Keratinocyte (primary cell): ENCODE data around the gene RPS23. TPM values are rescaled to one million over a fixed set of nuclear protein-coding genes. Genes with fewer than 3 reads are reported as not detected.

Source experiments
- DNase-seq: peaks from one replicate; pipeline ENCODE4 v3.0.0-alpha.2; 2011; ENCODE audit warnings: low read depth, missing footprints, low spot score
- FAIRE-seq: peaks from 2 replicates; lab custom pipeline; 2011; peaks lifted over from hg19 to GRCh38; lab: Jason Lieb, UNC
- H2AFZ ChIP-seq: 2 replicates; pipeline ENCODE4 v1.6.0; 2012; ENCODE audit warnings: low read length, control low read depth, inconsistent platforms; ENCODE audit not compliant: control insufficient read depth
- H3K27ac ChIP-seq: 2 replicates; pipeline ENCODE4 v1.5.1; 2011; ENCODE audit warnings: low read length; ENCODE audit not compliant: control insufficient read depth, insufficient read depth
- H3K27me3 ChIP-seq: 3 replicates; pipeline ENCODE4 v1.6.0; 2011; ENCODE audit warnings: low read length; ENCODE audit not compliant: control insufficient read depth, insufficient read depth; ENCODE audit errors: extremely low read depth
- H3K36me3 ChIP-seq, 2 experiments: 2 replicates in 1 of 2; 3 replicates in 1 of 2; pipeline ENCODE4 v1.5.1; 2011; ENCODE audit warnings: low read length in 2 of 2, mild to moderate bottlenecking in 1 of 2; ENCODE audit not compliant: control insufficient read depth in 2 of 2, insufficient read depth in 2 of 2; ENCODE audit errors: extremely low read depth in 1 of 2
- H3K4me1 ChIP-seq: 3 replicates; pipeline ENCODE4 v1.5.1; 2011; ENCODE audit warnings: low read length; ENCODE audit not compliant: control insufficient read depth, insufficient read depth; ENCODE audit errors: extremely low read depth
- H3K4me2 ChIP-seq: 3 replicates; pipeline ENCODE4 v1.6.0; 2011; ENCODE audit warnings: low read depth, low read length; ENCODE audit not compliant: control insufficient read depth, insufficient read depth; ENCODE audit errors: extremely low read depth
- H3K4me3 ChIP-seq, 3 experiments: fragments of 200-600 bp in 1 of 3; sonication (generic) in 1 of 3; 2 replicates in 2 of 3; 3 replicates in 1 of 3; pipeline ENCODE4 v1.5.1; 2011 to 2016; ENCODE audit warnings: low read length in 3 of 3, mild to moderate bottlenecking in 3 of 3, control low read depth in 2 of 3, inconsistent platforms in 1 of 3, low read depth in 1 of 3, mixed read lengths in 1 of 3, mixed run types in 1 of 3, moderate library complexity in 1 of 3; ENCODE audit not compliant: control insufficient read depth in 2 of 3, insufficient read depth in 2 of 3; ENCODE audit errors: extremely low read depth in 1 of 3
- H3K79me2 ChIP-seq: 2 replicates; pipeline ENCODE4 v1.6.0; 2012; ENCODE audit warnings: low read length; ENCODE audit not compliant: control insufficient read depth, insufficient read depth
- H3K9ac ChIP-seq: 3 replicates; pipeline ENCODE4 v1.6.0; 2011; ENCODE audit warnings: low read length; ENCODE audit not compliant: control insufficient read depth, insufficient read depth; ENCODE audit errors: extremely low read depth
- H3K9me1 ChIP-seq: 3 replicates; pipeline ENCODE4 v1.6.0; 2011; ENCODE audit warnings: low read length; ENCODE audit not compliant: control insufficient read depth, insufficient read depth; ENCODE audit errors: extremely low read depth
- H3K9me3 ChIP-seq: 2 replicates; pipeline ENCODE4 v1.5.1; 2012; ENCODE audit warnings: low read depth, low read length; ENCODE audit not compliant: control insufficient read depth
- H4K20me1 ChIP-seq: 3 replicates; pipeline ENCODE4 v1.6.0; 2011; ENCODE audit warnings: low read length; ENCODE audit not compliant: control insufficient read depth, insufficient read depth; ENCODE audit errors: extremely low read depth
- EZH2 ChIP-seq: IDR thresholded peaks from one replicate; pipeline ENCODE4 v1.6.1; 2012; ENCODE audit warnings: inconsistent platforms, mild to moderate bottlenecking, low read length, moderate library complexity
- dilution Hi-C: fragments of 300-500 bp; cut with MboI; formaldehyde crosslinking; loops from one replicate; pipeline ENCODE4 v1.7.0; 2020; ENCODE audit warnings: low sequenced_read_pairs; ENCODE audit not compliant: extremely low pct_ligation_motif_present
- polyA minus RNA-seq, 3 experiments: library from RNA; depleted of rRNA, polyadenylated mRNA; stranded (reverse); fragments of >200 nt; gene quantifications; 1 replicate in 1 of 3; 2 replicates in 1 of 3; 3 replicates in 1 of 3; pipeline ENCODE4 v1.2.3, GENCODE V29; 2011
- polyA plus RNA-seq, 5 experiments: library from polyadenylated mRNA; depleted of rRNA in 3 of 5; stranded (reverse) in 3 of 5; stranded (forward) in 1 of 5; unstranded in 1 of 5; fragments of >200 nt; gene quantifications; 1 replicate in 1 of 5; 2 replicates in 3 of 5; 3 replicates in 1 of 5; pipeline versions ENCODE4 v1.2.1 to v1.2.3, GENCODE V29; 2011 to 2012; ENCODE audit warnings: missing spikeins in 2 of 5, low read depth in 1 of 5, low replicate concordance in 1 of 5
- TF ChIP-seq, protein P1 (sequence below), 3 experiments: IDR thresholded peaks in 1 of 3; conservative IDR thresholded peaks in 1 of 3; optimal IDR thresholded peaks in 1 of 3; 2 replicates in 2 of 3; 3 replicates in 1 of 3; pipeline versions ENCODE3 to v1.5.1; 2011; ENCODE audit warnings: low read length in 3 of 3, mild to moderate bottlenecking in 3 of 3, moderate library complexity in 2 of 3, control low read depth in 1 of 3, inconsistent platforms in 1 of 3; ENCODE audit not compliant: insufficient read depth in 2 of 3; ENCODE audit errors: extremely low read depth in 1 of 3

The RPS23 gene
- polyA plus RNA-seq = 1,949 to 6,976 TPM (median 2,776 TPM) in 3 replicates
- 2,829 TPM for polyA plus RNA-seq (2011; ENCODE audit: low read depth)
- polyA plus RNA-seq (2011; cell fraction: cytosol; rRNA removed) = 7,285 and 7,308 TPM in 2 replicates
- polyA plus RNA-seq (2011; cell fraction: nucleus; rRNA removed) = 1,305 and 1,569 TPM in 2 replicates
- polyA plus RNA-seq (2012; ENCODE audit: low replicate concordance) = 3,805 and 6,023 TPM in 2 replicates
- polyA minus RNA-seq = 93.2 to 2,820 TPM (median 1,724 TPM) in 3 replicates
- polyA minus RNA-seq (2011; cell fraction: cytosol; rRNA and poly(A)+ RNA removed) = 996 TPM
- polyA minus RNA-seq (2011; cell fraction: nucleus; rRNA and poly(A)+ RNA removed) = 116 and 199 TPM in 2 replicates

DNA sequence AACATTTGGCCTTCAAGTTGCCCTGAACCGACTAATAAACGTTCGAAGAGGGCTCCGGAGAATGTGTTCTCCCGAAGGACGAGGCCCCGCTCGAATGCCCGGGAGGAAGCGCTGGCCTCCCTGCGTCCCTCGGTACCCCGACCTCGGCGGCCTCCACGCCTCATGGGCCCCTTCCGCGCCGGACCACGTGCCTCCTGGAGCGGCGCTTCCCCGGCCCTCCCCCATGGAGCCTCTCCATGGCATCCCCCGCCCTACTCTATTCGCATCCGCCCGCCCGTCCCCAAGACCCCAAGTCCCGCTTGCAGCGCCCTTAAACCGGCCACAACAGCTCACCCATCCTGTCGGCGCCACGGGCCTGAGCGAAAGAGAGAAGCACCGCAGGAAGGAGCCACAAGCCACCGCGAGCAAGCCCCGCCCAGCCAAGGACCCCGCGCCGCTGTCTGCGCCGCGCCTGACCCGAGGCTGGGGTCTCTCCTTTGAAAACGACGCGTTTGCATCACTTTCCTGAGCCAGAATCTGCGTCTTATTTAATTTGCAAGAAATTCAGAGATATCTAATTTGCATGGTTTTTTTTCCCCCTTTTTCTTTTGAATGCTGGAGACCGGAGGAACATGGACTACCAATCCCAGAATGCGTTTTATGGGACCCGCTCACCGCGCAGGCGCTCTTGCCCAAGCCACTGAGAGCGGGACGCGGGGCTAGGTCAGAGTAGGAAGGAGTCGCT is at the start of gene RPS23:
Gene RPS23 (minus strand): TSS at position 368 of the 724 bp plus-strand sequence. CDS start 31 bp downstream, at position 337.
- FAIRE-seq (peak; percentile 20), DNase-seq (peak; percentile 63)
- Histone ChIP-seq H3K4me2 (peak within 1 kb of the TSS; percentile 86), H3K4me3 (peak within 1 kb of the TSS; percentile 92 to 97 (median 93)), H3K9me3 (no peaks in the 10 kb centered on the region), H3K9ac (peak within 1 kb of the TSS; percentile 97), H3K36me3 (peaks cover 17 to 28% of the 10 kb centered on the region in 2 experiments), H3K9me1 (no peaks in the 10 kb centered on the region), H2AFZ (peak within 1 kb of the TSS; percentile 85), H3K27me3 (no peaks in the 10 kb centered on the region), H3K27ac (peak within 1 kb of the TSS; percentile 93), H3K79me2 (peaks cover 30% of the 10 kb centered on the region), H3K4me1 (peaks cover 10% of the 10 kb centered on the region), H4K20me1 (no peaks in the 10 kb centered on the region)
- TF ChIP-seq, protein P1, sequence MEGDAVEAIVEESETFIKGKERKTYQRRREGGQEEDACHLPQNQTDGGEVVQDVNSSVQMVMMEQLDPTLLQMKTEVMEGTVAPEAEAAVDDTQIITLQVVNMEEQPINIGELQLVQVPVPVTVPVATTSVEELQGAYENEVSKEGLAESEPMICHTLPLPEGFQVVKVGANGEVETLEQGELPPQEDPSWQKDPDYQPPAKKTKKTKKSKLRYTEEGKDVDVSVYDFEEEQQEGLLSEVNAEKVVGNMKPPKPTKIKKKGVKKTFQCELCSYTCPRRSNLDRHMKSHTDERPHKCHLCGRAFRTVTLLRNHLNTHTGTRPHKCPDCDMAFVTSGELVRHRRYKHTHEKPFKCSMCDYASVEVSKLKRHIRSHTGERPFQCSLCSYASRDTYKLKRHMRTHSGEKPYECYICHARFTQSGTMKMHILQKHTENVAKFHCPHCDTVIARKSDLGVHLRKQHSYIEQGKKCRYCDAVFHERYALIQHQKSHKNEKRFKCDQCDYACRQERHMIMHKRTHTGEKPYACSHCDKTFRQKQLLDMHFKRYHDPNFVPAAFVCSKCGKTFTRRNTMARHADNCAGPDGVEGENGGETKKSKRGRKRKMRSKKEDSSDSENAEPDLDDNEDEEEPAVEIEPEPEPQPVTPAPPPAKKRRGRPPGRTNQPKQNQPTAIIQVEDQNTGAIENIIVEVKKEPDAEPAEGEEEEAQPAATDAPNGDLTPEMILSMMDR (optimal IDR thresholded peaks at IDR 0.05 in 1 of 3, IDR thresholded peaks at IDR 0.05 in 1 of 3, conservative IDR thresholded peaks at IDR 0.05 in 1 of 3; ENCODE audit: extremely low read depth in 1 of 3, insufficient read depth in 2 of 3, low read length in 3 of 3) = no peak
- no peak for TF ChIP-seq EZH2
- dilution Hi-C loops = no loop called here

DNA sequence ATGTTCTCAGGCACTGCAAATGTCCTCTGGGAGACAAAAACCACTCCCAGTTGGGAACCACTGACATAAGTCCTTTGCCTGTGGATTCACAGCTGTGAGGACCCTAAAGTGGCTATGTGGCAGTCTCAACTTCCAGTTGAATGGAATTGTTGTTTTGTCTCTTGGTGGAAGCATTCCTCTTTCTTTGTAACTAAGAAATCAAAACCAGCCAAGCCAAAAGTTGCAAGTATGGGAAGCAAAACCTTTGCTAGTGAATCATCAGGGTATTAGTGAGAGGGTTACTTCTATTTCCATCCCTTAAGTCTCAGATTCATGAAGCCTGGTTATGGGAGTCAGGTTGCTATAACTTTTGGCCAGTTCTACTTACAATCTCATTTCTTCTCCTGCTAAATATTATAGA is 49.8 kb upstream of the RPS23 start:
- Histone ChIP-seq H2AFZ (no peak overlapping the region), H4K20me1 (no peaks in the 10 kb centered on the region), H3K4me2 (no peak overlapping the region), H3K4me3 (no peak overlapping the region), H3K36me3 (no peaks in the 10 kb centered on the region), H3K9me3 (no peaks in the 10 kb centered on the region), H3K79me2 (no peaks in the 10 kb centered on the region), H3K27ac (no peak overlapping the region), H3K4me1 (no peaks in the 10 kb centered on the region), H3K9ac (no peak overlapping the region), H3K9me1 (no peaks in the 10 kb centered on the region), H3K27me3 (peaks cover 3% of the 10 kb centered on the region)
- TF ChIP-seq, protein P1 (optimal IDR thresholded peaks at IDR 0.05 in 1 of 3, IDR thresholded peaks at IDR 0.05 in 1 of 3, conservative IDR thresholded peaks at IDR 0.05 in 1 of 3; ENCODE audit: extremely low read depth in 1 of 3, insufficient read depth in 2 of 3, low read length in 3 of 3) = no peak
- TF ChIP-seq EZH2 = no peak
- DNase-seq (no peak), FAIRE-seq (no peak)
- dilution Hi-C loops = no loop called here
